ENCODE data around the gene SPAG17.

Gene SPAG17

GRCh38 chr1:118185084-118185832, at the start of gene SPAG17:
TSS of gene SPAG17 (minus strand) at chr1:118185228. CDS start at chr1:118185157, 71 bp downstream.
- H3K36me3 ChIP-seq (ENCODE audit: control insufficient read depth, low read length): no peaks in the 10 kb centered on the region
- no peaks in the 10 kb centered on the region for H4K20me1 ChIP-seq (ENCODE audit: control insufficient read depth, insufficient read depth, low read depth, low read length)
- no peak within 1 kb of the TSS for H3K27ac ChIP-seq (ENCODE audit: low read depth, low read length)

DNA sequence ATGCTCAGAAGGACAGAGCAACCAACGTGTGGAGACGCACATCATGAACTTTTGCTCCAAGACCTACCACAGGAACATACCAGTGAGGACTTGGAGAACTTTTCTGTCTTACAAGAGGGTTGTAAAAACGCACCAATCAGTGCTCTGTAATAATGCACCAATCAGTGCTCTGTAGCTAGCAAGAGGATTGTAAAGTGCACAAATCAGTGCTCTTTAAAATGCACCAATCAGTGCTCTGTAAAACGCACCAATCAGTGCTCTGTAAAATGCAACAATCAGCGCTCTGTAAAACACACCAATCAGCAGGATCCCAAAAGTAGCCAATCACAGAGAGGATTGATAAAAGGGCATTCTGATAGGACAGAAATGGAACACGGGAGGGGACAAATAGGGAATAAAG, 40.4 kb upstream of the SPAG17 start:
- H3K36me3 ChIP-seq (ENCODE audit: control insufficient read depth, low read length): no peaks in the 10 kb centered on the region
- H3K9me3 ChIP-seq (ENCODE audit: control insufficient read depth, insufficient read depth, low read length): no peaks in the 10 kb centered on the region
- TF ChIP-seq, protein P1, sequence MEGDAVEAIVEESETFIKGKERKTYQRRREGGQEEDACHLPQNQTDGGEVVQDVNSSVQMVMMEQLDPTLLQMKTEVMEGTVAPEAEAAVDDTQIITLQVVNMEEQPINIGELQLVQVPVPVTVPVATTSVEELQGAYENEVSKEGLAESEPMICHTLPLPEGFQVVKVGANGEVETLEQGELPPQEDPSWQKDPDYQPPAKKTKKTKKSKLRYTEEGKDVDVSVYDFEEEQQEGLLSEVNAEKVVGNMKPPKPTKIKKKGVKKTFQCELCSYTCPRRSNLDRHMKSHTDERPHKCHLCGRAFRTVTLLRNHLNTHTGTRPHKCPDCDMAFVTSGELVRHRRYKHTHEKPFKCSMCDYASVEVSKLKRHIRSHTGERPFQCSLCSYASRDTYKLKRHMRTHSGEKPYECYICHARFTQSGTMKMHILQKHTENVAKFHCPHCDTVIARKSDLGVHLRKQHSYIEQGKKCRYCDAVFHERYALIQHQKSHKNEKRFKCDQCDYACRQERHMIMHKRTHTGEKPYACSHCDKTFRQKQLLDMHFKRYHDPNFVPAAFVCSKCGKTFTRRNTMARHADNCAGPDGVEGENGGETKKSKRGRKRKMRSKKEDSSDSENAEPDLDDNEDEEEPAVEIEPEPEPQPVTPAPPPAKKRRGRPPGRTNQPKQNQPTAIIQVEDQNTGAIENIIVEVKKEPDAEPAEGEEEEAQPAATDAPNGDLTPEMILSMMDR (IDR thresholded peaks at IDR 0.05; ENCODE audit: low read depth, low read length, poor library complexity, severe bottlenecking): no peak
- no peak for TF ChIP-seq EZH2phosphoT487 (IDR thresholded peaks at IDR 0.05; ENCODE audit: borderline replicate concordance, low read length)
- H3K4me2 ChIP-seq (ENCODE audit: low read length): no peak overlapping the region
- H3K9me2 ChIP-seq (replicated peaks; ENCODE audit: control insufficient read depth, low read length): no peaks in the 10 kb centered on the region
- H3K4me1 ChIP-seq (ENCODE audit: control insufficient read depth, low read length): no peaks in the 10 kb centered on the region
- H3K27ac ChIP-seq (ENCODE audit: low read depth, low read length): no peak overlapping the region
- H3K79me2 ChIP-seq (ENCODE audit: control insufficient read depth, low read length): no peaks in the 10 kb centered on the region
- H4K20me1 ChIP-seq (ENCODE audit: control insufficient read depth, insufficient read depth, low read depth, low read length): no peaks in the 10 kb centered on the region
- H3K4me3 ChIP-seq (ENCODE audit: low read length): no peak overlapping the region
- H3F3A ChIP-seq (ENCODE audit: control insufficient read depth, insufficient read depth): no peaks in the 10 kb centered on the region
- H3K27me3 ChIP-seq (ENCODE audit: control insufficient read depth, low read length): no peaks in the 10 kb centered on the region

More at GRCh38 chr1:118185084-118185832, at the start of gene SPAG17:
- Histone ChIP-seq H3K79me2 (ENCODE audit: control insufficient read depth, low read length) (no peaks in the 10 kb centered on the region), H3K4me2 (ENCODE audit: low read length) (no peak within 1 kb of the TSS), H3K4me3 (ENCODE audit: low read length) (no peak within 1 kb of the TSS), H3K9me2 (replicated peaks; ENCODE audit: control insufficient read depth, low read length) (no peaks in the 10 kb centered on the region), H3F3A (ENCODE audit: control insufficient read depth, insufficient read depth) (no peaks in the 10 kb centered on the region), H3K4me1 (ENCODE audit: control insufficient read depth, low read length) (no peaks in the 10 kb centered on the region), H3K27me3 (ENCODE audit: control insufficient read depth, low read length) (no peaks in the 10 kb centered on the region), H3K9me3 (ENCODE audit: control insufficient read depth, insufficient read depth, low read length) (0 out of 2 replicates have a peak, but pooled peaks cover 2% of the 10 kb centered on the region)
- no peak for TF ChIP-seq EZH2phosphoT487 (IDR thresholded peaks at IDR 0.05; ENCODE audit: borderline replicate concordance, low read length)
- TF ChIP-seq, protein P1 (IDR thresholded peaks at IDR 0.05; ENCODE audit: low read depth, low read length, poor library complexity, severe bottlenecking): no peak

DNA sequence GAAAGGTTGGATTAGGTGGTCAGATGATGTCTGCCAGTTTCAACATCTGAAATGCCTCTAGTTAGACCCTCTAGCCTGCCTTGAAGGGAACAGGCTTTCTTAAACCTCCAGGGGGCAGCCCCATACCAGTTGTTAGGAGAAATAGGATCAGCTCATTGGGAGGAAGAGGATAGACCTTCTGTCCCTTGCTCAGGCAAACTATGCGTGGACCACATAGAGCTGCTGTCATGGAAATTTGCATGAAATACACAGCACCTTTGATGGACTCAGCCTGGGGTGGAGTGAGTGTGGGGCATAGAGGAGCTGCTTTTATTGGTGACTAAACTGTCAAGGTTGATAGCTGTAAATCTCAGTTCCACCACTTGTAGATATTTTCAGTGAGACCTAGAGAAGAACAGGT, 38.4 kb upstream of the SPAG17 start:
- no peak overlapping the region for H3K27ac ChIP-seq (ENCODE audit: low read depth, low read length)
- no peaks in the 10 kb centered on the region for H3K36me3 ChIP-seq (ENCODE audit: control insufficient read depth, low read length)
- no peaks in the 10 kb centered on the region for H3K79me2 ChIP-seq (ENCODE audit: control insufficient read depth, low read length)
- H3F3A ChIP-seq (ENCODE audit: control insufficient read depth, insufficient read depth): no peaks in the 10 kb centered on the region
- H3K4me1 ChIP-seq (ENCODE audit: control insufficient read depth, low read length): no peaks in the 10 kb centered on the region
- no peaks in the 10 kb centered on the region for H3K9me2 ChIP-seq (replicated peaks; ENCODE audit: control insufficient read depth, low read length)
- no peaks in the 10 kb centered on the region for H4K20me1 ChIP-seq (ENCODE audit: control insufficient read depth, insufficient read depth, low read depth, low read length)
- no peaks in the 10 kb centered on the region for H3K9me3 ChIP-seq (ENCODE audit: control insufficient read depth, insufficient read depth, low read length)
- no peak overlapping the region for H3K4me3 ChIP-seq (ENCODE audit: low read length)
- no peak overlapping the region for H3K4me2 ChIP-seq (ENCODE audit: low read length)
- TF ChIP-seq, protein P1 (IDR thresholded peaks at IDR 0.05; ENCODE audit: low read depth, low read length, poor library complexity, severe bottlenecking): no peak
- TF ChIP-seq EZH2phosphoT487 (IDR thresholded peaks at IDR 0.05; ENCODE audit: borderline replicate concordance, low read length): no peak
- H3K27me3 ChIP-seq (ENCODE audit: control insufficient read depth, low read length): no peaks in the 10 kb centered on the region

Data from DOHH2 (cell line).